HepG2 (cell line): Measurements from ENCODE around the gene EIF4H. TPM values are rescaled to one million over a fixed set of nuclear protein-coding genes. Genes with fewer than 3 reads are reported as not detected.

Experiments
- ATAC-seq: fragments of 200-7000 bp; cut with Tn5 transposase; 3 replicates; pipeline ENCODE4 v1.9.1; 2020; ENCODE audit warnings: mild to moderate bottlenecking, moderate library complexity
- BruUV-seq: library from RNA; stranded (reverse); fragments of 400-500 nt; replicated peaks from 2 replicates; lab custom pipeline; 2021; lab: Mats Ljungman, UMichigan
- CTCF ChIA-PET: fragments of 300-600 bp; formaldehyde crosslinking; extraction: SDS; loops from one replicate; lab custom pipeline; 2021; ENCODE audit warnings: low total read pairs, inconsistent platforms, low intra/inter-chr PET ratio; lab: Yijun Ruan, JAX
- POLR2A ChIA-PET: fragments of 350-600 bp; sonication (Branson Sonifier 250); formaldehyde crosslinking; loops from one replicate; lab custom pipeline; 2020; ENCODE audit warnings: antibody characterized with exemption, inconsistent platforms; lab: Yijun Ruan, JAX
- DNase-seq: peaks from one replicate; pipeline ENCODE4 v3.0.0-alpha.2; 2015; ENCODE audit warnings: low spot score
- FAIRE-seq: peaks from 3 replicates; lab custom pipeline; 2011; peaks lifted over from hg19 to GRCh38; lab: Jason Lieb, UNC
- H2AFZ ChIP-seq: one replicate; pipeline ENCODE4 v1.6.1; 2011; ENCODE audit warnings: low read length, inconsistent platforms
- H3K27ac ChIP-seq: fragments of 300-600 bp; 3 replicates; pipeline ENCODE4 v1.8.0; 2011; ENCODE audit warnings: mixed run types, mild to moderate bottlenecking, mixed read lengths, low read length, inconsistent platforms; ENCODE audit not compliant: insufficient read depth; ENCODE audit errors: extremely low read length
- H3K27me3 ChIP-seq, 2 experiments: fragments of 200-600 bp in 1 of 2; 2 replicates in 1 of 2; 3 replicates in 1 of 2; pipeline versions ENCODE4 v1.6.0 to v1.8.0; 2011; ENCODE audit warnings: low read length in 2 of 2, mild to moderate bottlenecking in 2 of 2, moderate library complexity in 2 of 2, inconsistent platforms in 1 of 2; ENCODE audit not compliant: insufficient read depth in 2 of 2, control insufficient read depth in 1 of 2
- H3K36me3 ChIP-seq, 2 experiments: fragments of 200-600 bp in 1 of 2; replicated peaks in 1 of 2; 2 replicates in 1 of 2; 3 replicates in 1 of 2; pipeline versions ENCODE4 v1.5.1 to v1.8.0; 2011; ENCODE audit warnings: low read length in 2 of 2, inconsistent platforms in 1 of 2; ENCODE audit not compliant: insufficient read depth in 2 of 2, control insufficient read depth in 1 of 2
- H3K4me1 ChIP-seq: 2 replicates; pipeline ENCODE4 v1.5.1; 2012; ENCODE audit warnings: low read length, inconsistent platforms; ENCODE audit not compliant: insufficient read depth
- H3K4me2 ChIP-seq: 2 replicates; pipeline ENCODE4 v1.6.0; 2011; ENCODE audit warnings: low read depth, low read length, inconsistent platforms
- H3K4me3 ChIP-seq, 3 experiments: fragments of 200-600 bp in 1 of 3; sonication (generic), shearing (Covaris generic) in 1 of 3; replicated peaks in 1 of 3; 2 replicates each; pipeline ENCODE4 v1.5.1; 2011 to 2016; ENCODE audit warnings: low read length in 3 of 3, inconsistent platforms in 2 of 3, low read depth in 2 of 3, mild to moderate bottlenecking in 2 of 3, control low read depth in 1 of 3, mixed read lengths in 1 of 3; ENCODE audit not compliant: insufficient read depth in 1 of 3
- H3K79me2 ChIP-seq: one replicate; pipeline ENCODE4 v1.6.1; 2011; ENCODE audit warnings: low read length, inconsistent platforms; ENCODE audit not compliant: insufficient read depth
- H3K9ac ChIP-seq: 2 replicates; pipeline ENCODE4 v1.6.0; 2011; ENCODE audit warnings: mild to moderate bottlenecking, low read depth, low read length, inconsistent platforms; ENCODE audit not compliant: insufficient read depth
- H3K9me3 ChIP-seq: 2 replicates; pipeline ENCODE4 v1.5.1; 2012; ENCODE audit warnings: mild to moderate bottlenecking, low read length
- H4K20me1 ChIP-seq: 2 replicates; pipeline ENCODE4 v1.6.0; 2011; ENCODE audit warnings: inconsistent platforms, mild to moderate bottlenecking, low read length, moderate library complexity; ENCODE audit not compliant: insufficient read depth
- AGO2 ChIP-seq: fragments of 200-400 bp; formaldehyde crosslinking; optimal IDR thresholded peaks from 2 replicates; pipeline ENCODE3; 2017; ENCODE audit warnings: mild to moderate bottlenecking, low read depth, low read length, moderate library complexity
- ARID4A ChIP-seq: sonication (generic); formaldehyde crosslinking; IDR thresholded peaks from 2 replicates; pipeline ENCODE4 v1.5.0; 2020; ENCODE audit warnings: mild to moderate bottlenecking, missing genetic modification reagents, borderline replicate concordance
- HDAC6 ChIP-seq: fragments of 200-600 bp; sonication (generic); IDR thresholded peaks from 2 replicates; pipeline ENCODE4 v1.7.0; 2017; ENCODE audit warnings: mild to moderate bottlenecking, antibody characterized with exemption, low read length, low read depth
- PAWR ChIP-seq: sonication (generic); formaldehyde crosslinking; IDR thresholded peaks from 2 replicates; pipeline ENCODE4 v1.4.0; 2020; ENCODE audit warnings: missing genetic modification reagents, mild to moderate bottlenecking, borderline replicate concordance
- POLR2A ChIP-seq, 2 experiments: IDR thresholded peaks; 2 replicates each; pipeline ENCODE4 v1.6.1; 2011; ENCODE audit warnings: low read depth in 2 of 2, low read length in 2 of 2, mild to moderate bottlenecking in 1 of 2, moderate library complexity in 1 of 2; ENCODE audit not compliant: insufficient read depth in 1 of 2
- POLR2AphosphoS2 ChIP-seq: IDR thresholded peaks from 2 replicates; pipeline ENCODE4 v1.6.1; 2011; ENCODE audit warnings: low read depth, low read length, improper control_type of control experiment
- POLR2AphosphoS5 ChIP-seq: IDR thresholded peaks from 2 replicates; pipeline ENCODE4 v1.6.1; 2012; ENCODE audit warnings: low read depth, low read length
- POLR2G ChIP-seq: fragments of 200-400 bp; formaldehyde crosslinking; IDR thresholded peaks from 2 replicates; pipeline ENCODE4 v1.6.1; 2018; ENCODE audit warnings: mild to moderate bottlenecking, low read depth, low read length, moderate library complexity
- RBM22 ChIP-seq: fragments of 200-400 bp; formaldehyde crosslinking; optimal IDR thresholded peaks from 2 replicates; pipeline ENCODE3; 2017; ENCODE audit warnings: mild to moderate bottlenecking, low read length, moderate library complexity
- SSRP1 ChIP-seq: IDR thresholded peaks from 2 replicates; pipeline ENCODE4 v1.6.1; 2016; ENCODE audit warnings: control low read depth
- ZNF598 ChIP-seq: sonication (generic); formaldehyde crosslinking; IDR thresholded peaks from 2 replicates; pipeline ENCODE4 v1.5.1; 2020; ENCODE audit warnings: mild to moderate bottlenecking, missing genetic modification reagents, borderline replicate concordance
- ZNF841 ChIP-seq: sonication (generic); formaldehyde crosslinking; IDR thresholded peaks from 2 replicates; pipeline ENCODE4 v1.8.1; 2023; ENCODE audit warnings: missing genetic modification reagents, borderline replicate concordance
- WGBS: methylation state at CpG from one replicate; pipeline ENCODE4 v1.1.6; 2017; ENCODE audit warnings: low lambda C conversion rate; 5-methylcytosine and 5-hydroxymethylcytosine counted together
- in situ Hi-C: cut with HindIII; loops from 2 replicates; pipeline ENCODE4 v1.10.0; 2017; ENCODE audit warnings: low pct_unique_long_range_greater_than_20kb; ENCODE audit not compliant: extremely low pct_ligation_motif_present
- intact Hi-C: fragments of 100-400 bp; cut with micrococcal nuclease; formaldehyde crosslinking; loops from one replicate; pipeline ENCODE4 v1.10.0; 2022; ENCODE audit not compliant: unreplicated experiment
- polyA plus RNA-seq, 8 experiments: library from polyadenylated mRNA; depleted of rRNA in 3 of 8; stranded (reverse) in 7 of 8; unstranded in 1 of 8; fragments of >200 nt; fragmentation: Illumina TruSeq in 4 of 8; extraction: Trizol in 4 of 8; gene quantifications; 2 replicates each; pipeline versions ENCODE4 v1.2.1 to v1.2.3, GENCODE V29; 2011 to 2016; ENCODE audit warnings: low read depth in 4 of 8, missing spikeins in 1 of 8, mixed read lengths in 1 of 8; ENCODE audit not compliant: insufficient read depth in 1 of 8
- total RNA-seq, 5 experiments: library from RNA; depleted of rRNA; stranded (reverse); fragments of >200 nt; fragmentation: Illumina TruSeq; extraction: Trizol; gene quantifications; 2 replicates each; pipeline ENCODE4 v1.2.3, GENCODE V29; 2016; ENCODE audit warnings: low read depth in 1 of 5

EIF4H gene
- total and polyA plus RNA-seq, 2 of the 13 experiments (the other 11 are each of a cell fraction or from before 2014, with no cell fraction given): 232 to 321 TPM

GRCh38 chr7:74197449-74198124 is 23.4 kb downstream of the EIF4H start:
- in situ Hi-C loops: no loop called here
- Histone ChIP-seq H3K9ac (no peak overlapping the region), H3K4me3 (no peak overlapping the region), H3K36me3 (peaks cover 18 to 31% of the 10 kb centered on the region in 2 experiments; a peak in 4 of 5 replicates), H3K27me3 (no peaks in the 10 kb centered on the region), H3K9me3 (no peaks in the 10 kb centered on the region), H3K27ac (no peak overlapping the region), H3K4me1 (no peaks in the 10 kb centered on the region), H3K79me2 (no peaks in the 10 kb centered on the region), H3K4me2 (no peak overlapping the region), H2AFZ (no peak overlapping the region), H4K20me1 (no peaks in the 10 kb centered on the region)
- CTCF ChIA-PET: no interaction called here
- TF ChIP-seq HDAC6 (no peak), POLR2A (IDR thresholded peaks at IDR 0.05; ENCODE audit: insufficient read depth in 1 of 2, low read depth in 2 of 2, low read length in 2 of 2) (peak in 1 of 2 experiments; percentile 39; a peak in 1 of 4 replicates), RBM22 (peak; percentile 55), AGO2 (peak; percentile 55), POLR2G (peak; percentile 52), ZNF598 (CRISPR knock-in tag) (no peak), ZNF841 (CRISPR knock-in tag) (no peak), POLR2AphosphoS2 (0 out of 2 replicates have a peak, but pooled peaks have one; percentile 58), PAWR (CRISPR knock-in tag) (no peak), POLR2AphosphoS5 (peak; percentile 31; the same call in 1 of the 2 replicates), SSRP1 (CRISPR knock-in tag) (0 out of 2 replicates have a peak, but pooled peaks have one; percentile 62), ARID4A (CRISPR knock-in tag) (no peak)
- FAIRE-seq (no peak), DNase-seq (no peak), ATAC-seq (no peak; the same call in 1 of the 3 replicates)
- POLR2A ChIA-PET: no interaction called here
- WGBS: 99% methylated on average over 8 of the region's 9 CpGs
- intact Hi-C loops: no loop called here
- no TSS peak for BruUV-seq
